GM21515 (cell line): Measurements from ENCODE around the gene TMOD1.
"Not testable (repeated sequence)": the region's sequence is repeated elsewhere in the genome, so short reads cannot be mapped to it uniquely, and the experiment has no call there.

Experiments used
- ATAC-seq: cut with Tn5 transposase; IDR thresholded peaks from one replicate; pipeline ENCODE4 v1.9.1; 2021; ENCODE audit not compliant: unreplicated experiment

Gene TMOD1

DNA sequence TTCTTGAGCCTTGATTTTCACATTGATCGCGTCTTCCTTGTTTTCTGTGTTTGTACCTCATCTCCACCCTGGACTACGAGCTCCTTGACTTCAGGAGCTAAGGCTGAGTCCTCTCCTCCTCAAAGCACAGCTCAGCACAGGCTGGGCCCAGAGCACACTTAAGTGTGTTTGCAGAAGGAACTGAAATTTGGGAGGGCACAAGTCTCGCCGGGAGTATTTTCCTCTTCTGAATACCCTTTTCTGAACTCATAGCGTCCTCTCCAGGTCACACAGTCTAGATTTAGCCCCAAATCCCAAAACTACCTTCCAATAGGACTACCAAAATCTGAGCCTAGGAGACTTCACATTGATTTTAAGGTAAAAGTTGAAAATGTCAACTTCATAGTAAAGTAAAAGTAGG lies 90.1 kb downstream of the TMOD1 start:
- no peak for ATAC-seq

DNA sequence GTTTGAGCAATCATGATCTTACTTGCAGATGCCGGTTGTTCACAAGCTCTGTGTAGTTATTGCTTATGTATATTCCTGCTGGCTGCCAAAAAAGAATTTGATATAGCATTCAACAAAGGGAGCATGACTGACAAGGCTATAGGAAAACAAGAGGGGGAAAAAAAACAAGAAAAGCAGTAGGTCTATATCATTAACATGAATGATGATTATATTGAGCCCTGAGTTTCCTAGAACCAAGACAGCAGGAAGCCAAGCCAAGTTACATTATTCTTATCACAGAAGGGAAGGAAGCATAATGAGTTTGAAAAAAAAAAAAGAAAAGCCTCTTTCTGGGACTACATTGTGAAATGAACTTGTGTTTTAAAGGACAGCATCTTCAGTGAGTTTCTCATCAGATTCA lies 90.7 kb downstream of the TMOD1 start:
- no peak for ATAC-seq

DNA sequence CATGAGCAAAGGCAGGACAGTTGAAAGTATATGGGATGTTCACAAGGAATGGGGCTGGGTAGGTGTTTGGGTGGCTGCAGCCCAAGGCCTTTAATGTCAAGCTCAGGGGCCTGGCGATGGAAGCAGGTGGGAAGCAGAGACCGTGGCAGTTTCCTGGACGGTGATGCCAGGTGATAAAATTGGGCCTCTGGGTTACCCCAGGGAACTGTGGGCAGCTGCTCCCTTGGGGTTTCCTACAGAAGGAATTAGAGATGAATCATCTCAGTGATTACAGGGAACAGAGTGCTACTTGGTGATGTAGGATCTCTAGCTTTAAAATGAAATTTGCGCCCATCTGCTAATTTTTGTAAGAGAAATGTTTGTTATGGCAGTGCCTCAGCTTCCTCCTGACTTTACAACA lies 92.5 kb downstream of the TMOD1 start:
- ATAC-seq, result no peak

DNA sequence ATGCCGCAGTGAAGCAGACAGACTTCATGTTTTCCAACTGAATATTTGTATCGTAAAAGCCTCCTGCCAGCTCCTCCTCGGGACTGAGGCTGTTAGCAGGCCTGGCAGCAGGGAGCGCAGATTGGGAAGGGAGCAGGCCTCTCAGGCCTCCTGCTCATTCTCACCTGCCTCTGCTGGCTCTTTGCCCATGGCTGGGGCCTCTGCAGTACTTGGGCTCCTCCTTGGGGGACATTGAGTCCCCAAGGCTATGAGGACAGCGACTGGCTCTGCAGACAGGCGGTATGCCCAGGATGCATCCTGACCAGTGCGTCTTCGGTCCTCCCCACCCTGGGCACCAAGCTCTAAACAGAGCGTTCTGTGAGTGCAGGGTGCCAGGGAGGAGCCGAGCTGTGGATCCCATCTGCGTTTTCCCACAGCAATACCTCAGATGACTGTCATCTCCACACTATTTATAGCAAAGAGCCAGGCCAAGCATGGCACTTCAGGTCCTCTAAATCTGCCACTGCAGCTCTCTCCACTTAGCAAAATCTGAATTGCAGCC lies 93.0 kb downstream of the TMOD1 start:
- ATAC-seq, result no peak

DNA sequence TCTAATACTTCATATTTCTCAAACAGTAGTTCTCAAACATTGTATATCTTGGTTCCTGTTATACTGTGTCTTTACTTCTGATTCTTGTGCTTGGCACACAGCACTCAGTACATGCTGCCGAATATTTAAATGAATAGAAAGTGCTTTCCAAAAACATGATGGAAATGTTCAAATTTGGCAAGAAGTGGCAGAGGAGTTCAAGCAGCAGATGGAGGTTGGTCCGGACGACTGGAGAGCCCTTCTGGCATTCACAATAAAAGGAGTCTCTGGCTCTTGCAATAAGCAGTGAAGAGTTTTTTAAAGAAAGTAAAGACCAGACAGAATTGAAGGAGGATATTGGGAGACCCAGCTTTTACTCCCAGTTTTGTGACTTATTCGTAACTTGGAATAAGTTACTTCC lies 95.4 kb downstream of the TMOD1 start:
- no peak for ATAC-seq

DNA sequence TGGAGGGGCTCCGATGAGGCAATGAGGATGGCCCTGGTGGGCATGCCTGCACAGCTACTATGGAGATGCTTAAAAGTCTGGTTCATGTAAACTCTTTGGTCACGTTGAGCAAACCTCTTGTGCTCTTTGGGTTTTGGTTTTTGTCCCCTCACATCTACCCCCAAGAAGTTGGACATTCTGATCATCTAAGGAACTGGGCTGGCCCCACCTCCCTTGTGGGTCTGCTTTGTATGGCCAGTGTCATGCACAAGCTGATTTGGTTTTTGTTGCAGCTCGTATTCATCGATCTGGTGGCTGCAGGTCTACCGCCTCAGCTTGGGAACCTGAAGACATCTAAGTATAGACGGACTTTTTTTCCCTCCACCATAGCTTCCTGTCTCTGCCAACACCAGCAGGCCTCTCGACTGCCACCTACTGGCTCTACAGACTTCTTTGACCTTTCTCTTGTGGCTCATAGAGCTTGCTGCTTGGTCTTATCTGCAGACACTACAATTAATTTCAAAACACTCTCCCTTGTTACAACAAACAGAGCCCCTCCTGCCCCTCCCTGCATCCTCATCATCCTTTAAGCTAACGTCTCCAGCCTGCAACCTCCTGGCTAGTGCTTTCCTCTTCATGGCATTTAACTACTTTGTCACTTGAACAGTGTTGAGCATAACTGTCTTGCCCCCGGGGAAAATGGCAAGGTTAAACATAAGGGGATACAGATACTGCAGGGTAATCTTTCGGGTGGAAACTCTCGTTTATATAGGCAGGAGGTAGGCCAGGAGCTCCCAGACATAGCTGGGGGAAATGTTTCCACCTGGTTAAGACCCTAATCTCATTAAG lies 97.2 kb downstream of the TMOD1 start:
- ATAC-seq, result peak; percentile 82

DNA sequence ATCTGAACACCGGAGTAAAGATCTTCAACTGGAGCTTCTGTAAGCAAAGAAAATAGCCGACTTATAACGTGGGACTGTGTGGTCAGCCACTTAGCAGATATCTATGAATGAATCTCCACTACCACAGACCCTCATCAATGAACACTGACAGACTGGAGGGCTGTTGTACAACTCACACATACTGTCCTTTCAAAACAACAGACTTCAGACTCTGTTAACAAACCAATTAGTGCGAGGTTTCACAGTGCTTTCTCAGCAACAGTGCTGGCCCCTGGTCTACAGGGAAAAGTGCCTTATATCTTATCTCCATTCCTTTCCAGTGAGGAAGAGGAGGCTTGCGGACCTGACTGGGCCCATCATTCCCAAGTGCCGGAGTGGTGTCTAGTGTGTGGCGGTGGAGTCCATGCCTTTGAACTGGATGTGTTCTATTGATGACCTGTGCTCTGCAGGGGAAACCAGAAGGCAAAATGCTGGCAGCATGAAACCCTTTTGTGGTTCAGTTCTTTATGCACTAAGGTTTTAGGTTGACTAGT lies 97.9 kb downstream of the TMOD1 start:
- no peak for ATAC-seq

DNA sequence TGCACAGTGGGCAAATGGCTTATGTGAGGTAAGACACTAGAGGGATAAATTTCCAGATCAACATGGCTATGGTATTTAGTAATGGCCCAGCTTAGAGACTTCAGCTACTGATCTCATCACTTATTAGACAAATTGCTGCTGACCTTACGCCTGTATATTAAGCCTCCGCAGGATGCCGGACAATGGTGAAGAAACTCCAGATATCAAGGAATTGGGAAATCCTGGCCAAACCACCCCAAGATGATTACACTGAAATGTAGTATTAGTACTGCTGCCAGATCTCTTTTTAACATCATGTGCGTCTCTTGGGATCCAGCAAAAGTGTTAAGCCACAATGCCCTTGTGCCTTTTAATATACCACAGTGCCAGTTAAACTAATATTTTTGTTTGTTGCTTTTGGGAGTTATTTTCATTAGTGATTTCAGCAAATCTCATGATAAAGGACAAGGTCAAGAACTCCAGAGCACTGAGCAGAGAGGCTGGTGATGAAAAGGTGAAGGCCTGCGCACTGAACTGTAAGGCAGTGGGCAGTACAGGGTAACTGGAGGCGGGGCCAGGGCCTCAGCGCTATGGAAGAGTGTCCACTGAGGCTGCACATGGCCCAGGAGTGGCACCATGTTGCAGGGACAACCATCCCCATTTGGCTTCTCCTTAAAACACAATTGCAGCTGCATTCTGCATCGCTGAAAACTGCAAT lies 99.2 kb downstream of the TMOD1 start:
- ATAC-seq, result no peak

DNA sequence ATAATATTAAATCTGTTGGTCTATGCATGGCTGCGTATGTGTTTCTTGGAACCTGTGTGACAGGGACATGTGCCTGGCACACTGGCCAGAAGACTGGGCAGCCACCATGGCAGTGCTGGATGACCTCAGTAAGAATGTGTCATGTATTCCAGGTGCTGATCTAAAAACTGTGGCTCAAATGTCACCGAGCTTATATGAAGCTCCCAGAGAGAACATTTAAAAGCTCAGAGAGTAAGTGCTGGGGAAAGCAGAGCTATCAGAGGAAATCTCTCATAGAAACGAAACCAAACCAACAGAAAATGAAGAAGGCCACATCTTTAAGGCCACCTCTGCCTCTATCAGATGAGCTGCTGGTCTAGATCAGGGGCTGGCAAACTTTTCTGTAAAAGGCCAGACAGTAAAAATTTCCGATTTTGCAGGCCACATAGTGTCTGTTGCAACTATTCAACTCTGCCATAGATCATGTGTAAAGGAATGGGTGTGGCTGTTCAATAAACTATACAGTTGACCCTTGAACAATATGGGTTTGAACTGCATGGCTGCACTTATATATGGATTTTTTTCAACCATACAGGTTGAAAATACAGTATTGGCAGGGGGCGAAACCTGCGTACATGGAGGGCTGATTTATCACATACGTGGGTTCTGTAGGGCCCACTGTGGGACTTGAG lies 99.9 kb downstream of the TMOD1 start:
- ATAC-seq, result no peak

DNA sequence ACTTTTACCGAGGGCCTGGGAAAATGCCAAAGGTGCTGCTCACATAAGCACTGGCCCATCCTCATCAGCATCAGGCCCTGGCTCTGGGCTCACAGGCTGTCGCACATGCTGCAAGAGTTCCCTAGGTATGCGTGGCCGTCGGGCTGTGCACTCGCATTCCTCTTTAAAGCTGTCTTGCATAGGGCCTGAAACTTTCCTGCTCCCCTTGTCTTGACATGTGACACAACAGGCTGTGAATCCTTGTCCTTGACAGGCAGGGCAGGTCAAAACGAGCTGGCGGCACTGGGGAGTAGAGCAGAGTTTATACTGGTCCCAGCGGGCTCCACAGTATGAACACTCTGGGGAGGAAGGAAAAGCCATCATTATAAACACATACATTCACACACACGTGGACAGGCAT lies 101.0 kb downstream of the TMOD1 start:
- no peak for ATAC-seq

DNA sequence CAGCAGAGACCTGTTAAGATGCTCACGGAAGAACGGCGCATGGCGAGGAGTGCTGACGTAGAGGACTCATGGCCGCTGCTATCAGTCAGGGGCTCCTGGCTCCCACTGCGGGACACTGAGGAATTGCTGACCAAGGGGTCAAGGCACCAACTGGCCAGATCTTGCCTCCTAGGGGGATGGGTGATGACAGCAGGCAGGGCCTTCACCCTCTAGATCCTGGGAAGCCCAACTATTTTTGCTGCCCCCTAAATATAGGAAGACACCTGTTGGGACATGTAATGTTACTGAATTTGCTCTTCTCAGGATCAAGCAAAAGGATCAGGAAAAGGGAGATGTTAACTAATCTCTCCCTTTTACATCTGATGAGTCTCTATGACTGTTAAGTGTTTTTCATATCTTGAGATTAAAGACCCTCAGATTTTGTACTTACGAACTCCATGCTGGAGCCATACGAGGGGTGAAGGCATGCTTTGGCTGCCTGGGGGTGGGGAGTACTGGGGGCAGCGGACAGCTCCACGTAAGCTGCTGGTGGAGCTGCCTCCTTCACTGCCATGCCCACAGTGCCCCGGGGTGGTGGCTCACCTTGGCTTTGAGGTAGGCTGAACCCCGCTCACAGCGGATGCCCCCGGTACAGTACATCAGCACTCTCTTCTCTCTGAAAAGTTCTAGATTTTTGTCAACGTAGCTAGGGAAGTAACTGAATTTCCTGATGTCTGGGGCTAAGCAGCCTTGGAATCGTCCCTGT lies 103.6 kb downstream of the TMOD1 start:
- no peak for ATAC-seq

DNA sequence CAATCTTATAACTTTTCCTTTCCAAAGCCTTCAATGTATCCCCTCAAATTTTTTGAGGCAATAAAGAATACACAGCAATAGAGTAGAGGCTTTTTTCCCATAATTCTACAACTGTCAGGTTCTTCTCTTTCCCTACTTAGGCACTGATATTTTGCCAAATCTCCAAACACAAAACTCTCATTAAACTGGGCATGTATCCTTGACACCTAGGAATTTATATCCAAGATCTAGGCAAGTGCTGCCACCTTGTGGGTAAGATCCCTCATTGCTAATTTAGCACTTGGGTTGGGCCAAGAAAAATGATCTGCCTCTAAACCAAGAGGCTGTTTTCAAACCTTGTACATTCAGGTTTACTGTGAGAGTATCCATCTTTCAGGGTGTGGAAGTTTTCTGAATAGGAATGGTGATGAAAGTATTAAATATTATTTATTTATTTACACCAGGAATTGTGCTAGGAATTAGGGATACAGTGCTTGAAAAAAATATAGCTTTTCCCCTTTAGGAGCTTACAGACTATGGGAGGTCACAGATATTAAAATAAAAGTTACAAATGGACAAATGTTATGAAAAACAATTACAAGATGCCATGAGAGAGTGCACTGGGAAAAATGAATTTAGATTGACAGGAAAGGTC lies 114.1 kb downstream of the TMOD1 start:
- ATAC-seq, result no peak

DNA sequence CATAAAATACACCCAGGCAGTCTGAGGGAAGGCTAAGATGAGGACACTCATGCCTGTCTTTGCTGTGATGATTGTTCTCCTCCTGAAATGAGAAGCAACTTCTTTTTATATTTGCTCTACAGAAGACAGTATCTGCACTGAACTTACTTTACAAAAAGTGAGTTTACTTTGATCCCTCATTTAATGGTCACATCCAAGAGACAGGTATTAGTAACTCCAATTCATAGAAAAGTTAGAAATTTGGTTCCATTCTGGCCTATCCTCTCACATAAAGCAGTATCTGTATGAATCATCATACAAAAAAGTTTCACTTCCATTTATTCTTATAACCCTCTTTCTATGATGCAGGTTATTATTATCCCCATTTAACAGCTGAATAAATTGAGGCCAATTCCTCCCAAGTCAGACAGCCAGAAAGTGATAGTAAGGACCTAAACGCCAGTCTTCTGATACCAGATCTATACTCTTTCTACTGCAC lies 116.5 kb downstream of the TMOD1 start:
- no peak for ATAC-seq

DNA sequence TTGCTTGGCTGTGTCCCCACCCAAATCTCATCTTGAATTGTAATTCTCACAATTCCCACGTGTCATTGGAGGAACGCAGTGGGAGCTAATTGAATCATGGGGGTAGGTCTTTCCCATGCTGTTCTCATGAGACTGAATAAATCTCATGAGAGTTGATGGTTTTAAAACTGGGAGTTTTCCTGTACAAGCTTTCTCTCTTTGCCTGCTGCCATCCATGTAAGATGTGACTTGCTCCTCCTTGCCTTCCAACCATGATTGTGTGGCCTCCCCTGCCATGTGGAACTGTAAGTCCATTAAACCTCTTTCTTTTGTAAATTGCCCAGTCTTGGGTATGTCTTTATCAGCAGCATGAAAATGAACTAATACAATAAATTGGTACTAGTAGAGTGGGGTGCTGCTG lies 118.6 kb downstream of the TMOD1 start:
- ATAC-seq, result not testable (repeated sequence)

DNA sequence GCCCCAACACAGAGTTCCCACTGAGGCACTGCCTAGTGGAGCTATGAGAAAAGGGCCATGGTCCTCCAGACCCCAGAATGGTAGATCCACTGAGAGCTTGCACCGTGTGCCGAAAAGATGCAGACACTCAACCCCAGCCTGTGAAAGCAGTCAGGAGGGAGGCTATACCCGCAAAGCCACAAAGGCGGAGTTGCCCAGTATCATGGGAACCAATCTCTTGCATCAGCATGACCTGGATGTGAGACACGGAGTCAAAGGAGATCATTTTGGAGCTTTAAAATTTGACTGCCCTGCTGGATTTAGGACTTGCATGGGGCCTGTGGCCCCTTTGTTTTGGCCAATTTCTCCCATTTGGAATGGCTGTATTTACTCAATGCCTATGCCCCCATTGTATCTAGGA lies 121.0 kb downstream of the TMOD1 start:
- ATAC-seq, result not testable (repeated sequence)

DNA sequence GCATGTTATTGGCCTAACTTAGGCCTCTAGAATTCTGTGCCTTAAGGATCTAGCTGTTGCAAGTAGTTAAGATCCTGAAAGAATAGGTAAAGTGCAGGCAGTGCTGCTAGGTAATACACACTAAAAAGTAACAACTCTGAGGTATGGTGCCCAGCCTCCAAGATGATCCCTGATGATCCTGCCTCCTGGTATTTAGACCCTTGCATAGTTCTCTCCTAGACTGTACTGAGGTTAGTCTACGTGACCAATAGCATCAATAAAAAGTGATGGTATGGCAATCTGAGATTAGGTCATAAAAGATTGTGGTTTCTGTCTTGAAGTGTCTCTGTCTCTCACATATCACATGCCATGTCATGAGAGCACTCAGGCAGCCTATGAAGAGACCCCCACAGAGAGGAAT lies 122.5 kb downstream of the TMOD1 start:
- ATAC-seq, result no peak

DNA sequence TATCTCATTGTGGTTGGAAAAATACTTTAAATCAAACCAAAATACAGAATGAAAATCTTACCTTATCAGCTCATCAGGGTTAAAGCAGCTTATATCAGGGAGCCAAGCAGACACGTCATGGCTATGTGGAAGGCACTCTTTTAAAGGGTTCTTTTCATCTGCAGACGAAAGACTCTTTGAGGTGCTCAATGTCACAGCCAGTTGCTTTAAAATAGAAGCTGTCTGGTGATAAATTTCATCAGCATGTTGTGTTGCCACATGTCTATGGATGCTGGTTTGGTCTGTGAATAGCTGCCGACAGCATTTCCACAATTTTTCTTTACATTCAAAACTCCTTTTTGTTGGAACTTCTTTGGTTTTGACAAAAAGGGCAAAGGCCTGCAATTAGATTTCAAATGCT lies 124.2 kb downstream of the TMOD1 start:
- ATAC-seq, result no peak

DNA sequence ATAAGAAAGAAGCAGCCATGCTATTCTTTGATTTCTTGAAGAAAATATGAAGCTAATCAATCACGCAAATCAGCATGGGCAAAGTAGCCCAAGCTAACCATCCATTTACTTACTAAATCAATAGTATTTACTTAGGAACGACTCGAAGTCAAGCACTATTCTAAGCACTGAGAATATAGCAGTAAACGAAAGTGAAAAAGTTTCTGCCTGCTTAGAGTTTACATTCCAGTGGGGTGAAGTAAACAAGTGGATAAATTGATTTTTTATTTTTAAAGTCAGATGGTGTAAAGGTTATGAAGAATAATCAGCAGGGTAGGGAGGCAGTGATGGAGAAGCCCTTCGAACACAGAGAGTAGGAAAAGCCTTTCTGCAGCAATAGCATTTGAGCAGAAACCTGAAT lies 126.2 kb downstream of the TMOD1 start:
- ATAC-seq, result no peak

DNA sequence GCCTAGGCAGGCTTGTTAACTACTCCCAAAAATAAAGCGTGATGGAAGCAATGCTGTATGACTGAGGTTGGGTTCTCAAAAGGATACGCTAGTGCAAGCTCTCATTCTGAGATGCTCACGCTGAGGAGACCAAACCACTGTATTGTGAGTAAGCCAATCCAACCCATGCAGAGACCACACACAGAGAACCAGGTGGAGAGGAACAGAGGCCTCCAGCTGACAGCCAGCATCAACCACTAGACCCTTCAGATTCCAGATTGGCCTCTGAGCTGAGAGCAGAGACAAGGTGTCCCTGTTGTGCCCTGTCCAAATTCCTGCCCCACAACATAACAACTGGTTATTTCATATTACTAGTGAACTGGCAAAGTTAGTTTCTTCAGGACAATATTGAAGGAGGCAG lies 127.2 kb downstream of the TMOD1 start:
- no peak for ATAC-seq

DNA sequence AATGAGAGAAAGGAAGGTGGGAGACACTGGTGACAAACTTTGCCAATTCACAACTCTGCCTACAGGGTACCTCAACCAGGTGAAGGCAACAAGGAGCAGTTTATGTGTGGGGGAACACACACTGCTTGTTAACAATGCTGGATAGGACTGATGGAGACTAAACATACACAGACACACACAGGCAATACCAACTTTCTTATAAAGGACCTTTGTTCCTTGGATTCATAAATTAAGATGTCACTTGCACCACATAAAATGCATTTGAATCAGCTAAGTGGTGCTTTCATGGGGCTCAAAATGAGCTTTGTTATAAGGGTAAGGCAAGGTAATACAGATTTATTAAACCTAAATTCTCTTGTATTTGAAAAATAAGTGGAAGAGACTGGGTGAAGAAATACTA lies 127.7 kb downstream of the TMOD1 start:
- no peak for ATAC-seq
